KMS-11 (cell line): ENCODE data around the gene VTI1B.
"Not testable (repeated sequence)": the region's sequence is repeated elsewhere in the genome, so short reads cannot be mapped to it uniquely, and the experiment has no call there.

Experiments
- H2AFZ ChIP-seq: fragments of 200-600 bp; sonication (generic); 2 replicates; pipeline ENCODE4 v1.6.1; 2016; ENCODE audit warnings: antibody characterized with exemption, mixed run types, low read depth
- H3K27ac ChIP-seq: fragments of 200-600 bp; sonication (generic); 2 replicates; pipeline ENCODE4 v1.6.1; 2016; ENCODE audit warnings: mild to moderate bottlenecking, mixed run types
- H3K27me3 ChIP-seq: fragments of 200-600 bp; sonication (generic); 2 replicates; pipeline ENCODE4 v1.6.1; 2017; ENCODE audit warnings: mild to moderate bottlenecking, low read depth, mixed run types, moderate library complexity; ENCODE audit not compliant: insufficient read depth
- H3K36me3 ChIP-seq: fragments of 200-600 bp; sonication (generic); 2 replicates; pipeline ENCODE4 v1.6.1; 2017; ENCODE audit warnings: mild to moderate bottlenecking, mixed run types; ENCODE audit not compliant: insufficient read depth
- H3K4me1 ChIP-seq: fragments of 200-600 bp; sonication (generic); 2 replicates; pipeline ENCODE4 v1.6.1; 2016; ENCODE audit warnings: mild to moderate bottlenecking, low read depth, mixed run types; ENCODE audit not compliant: poor library complexity, severe bottlenecking
- H3K4me2 ChIP-seq: fragments of 200-600 bp; sonication (generic); 2 replicates; pipeline ENCODE4 v1.7.0; 2016; ENCODE audit warnings: mild to moderate bottlenecking, mixed run types
- H3K4me3 ChIP-seq: fragments of 200-600 bp; sonication (generic); IDR thresholded peaks from 2 replicates; pipeline ENCODE4 v1.6.1; 2017; ENCODE audit warnings: low read depth, low read length, mixed read lengths; ENCODE audit not compliant: insufficient read depth
- H3K79me2 ChIP-seq: fragments of 200-600 bp; sonication (generic); 2 replicates; pipeline ENCODE4 v1.6.1; 2016; ENCODE audit warnings: low read depth, mixed run types; ENCODE audit not compliant: insufficient read depth
- H3K9ac ChIP-seq: fragments of 200-600 bp; sonication (generic); 2 replicates; pipeline ENCODE4 v1.6.1; 2016; ENCODE audit warnings: mild to moderate bottlenecking, mixed run types
- H4K20me1 ChIP-seq: fragments of 200-600 bp; sonication (generic); 2 replicates; pipeline ENCODE4 v1.6.1; 2016; ENCODE audit warnings: mild to moderate bottlenecking, mixed run types; ENCODE audit not compliant: insufficient read depth
- CTCF ChIP-seq: fragments of 200-600 bp; sonication (generic); conservative IDR thresholded peaks from 2 replicates; pipeline ENCODE4 v1.6.1; 2017; ENCODE audit warnings: low read depth, mild to moderate bottlenecking, antibody characterized with exemption, low read length, moderate library complexity, mixed read lengths

The VTI1B gene

DNA sequence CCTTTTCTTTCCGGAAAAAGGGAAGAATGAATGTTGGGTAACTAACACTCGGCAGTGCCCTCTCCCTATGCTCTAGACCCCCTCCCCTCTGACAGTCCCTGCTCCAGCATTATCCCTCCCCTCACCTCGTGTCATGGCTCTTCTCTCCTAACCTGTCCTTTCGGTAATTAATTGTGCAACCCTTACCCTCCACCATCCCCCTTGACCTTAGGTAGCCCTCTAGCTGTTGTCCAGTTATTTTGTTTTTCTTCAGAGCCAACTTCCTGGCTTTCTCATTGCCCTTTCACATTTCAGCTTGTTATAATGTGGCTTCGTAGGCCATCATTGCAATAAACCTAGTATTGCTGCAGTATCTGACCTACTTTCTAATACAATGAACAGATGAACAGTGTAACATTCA is 43.5 kb downstream of the VTI1B start:
- H3K36me3 ChIP-seq = no peaks in the 10 kb centered on the region
- H3K4me1 ChIP-seq = peaks cover 3% of the 10 kb centered on the region
- no peaks in the 10 kb centered on the region for H3K79me2 ChIP-seq
- no peaks in the 10 kb centered on the region for H4K20me1 ChIP-seq
- no peak overlapping the region for H2AFZ ChIP-seq
- no peak overlapping the region for H3K4me2 ChIP-seq
- H3K27ac ChIP-seq = no peak overlapping the region
- no peak overlapping the region for H3K4me3 ChIP-seq
- TF ChIP-seq CTCF = no peak
- H3K9ac ChIP-seq = no peak overlapping the region
- H3K27me3 ChIP-seq = no peaks in the 10 kb centered on the region

- Histone ChIP-seq H3K27ac (no peak overlapping the region), H3K27me3 (no peaks in the 10 kb centered on the region), H3K36me3 (no peaks in the 10 kb centered on the region), H3K4me1 (no peaks in the 10 kb centered on the region), H2AFZ (no peak overlapping the region), H3K9ac (no peak overlapping the region), H3K79me2 (no peaks in the 10 kb centered on the region), H4K20me1 (no peaks in the 10 kb centered on the region), H3K4me2 (no peak overlapping the region), H3K4me3 (no peak overlapping the region)
- no peak for TF ChIP-seq CTCF
Measured at GRCh38 chr14:67630186-67630585, 44.2 kb downstream of the VTI1B start.

GRCh38 chr14:67627519-67627918 is 46.9 kb downstream of the VTI1B start:
- Histone ChIP-seq H3K9ac (no peak overlapping the region), H3K27ac (no peak overlapping the region), H3K36me3 (no peaks in the 10 kb centered on the region), H3K4me1 (peaks cover 7% of the 10 kb centered on the region), H2AFZ (no peak overlapping the region), H3K4me3 (no peak overlapping the region), H3K4me2 (no peak overlapping the region), H4K20me1 (no peaks in the 10 kb centered on the region), H3K27me3 (no peaks in the 10 kb centered on the region), H3K79me2 (no peaks in the 10 kb centered on the region)
- TF ChIP-seq CTCF = no peak

GRCh38 chr14:67626131-67626530 is 48.3 kb downstream of the VTI1B start:
- not testable (repeated sequence) for H3K27me3 ChIP-seq, H3K4me2 ChIP-seq, H3K36me3 ChIP-seq, H3K4me1 ChIP-seq, H2AFZ ChIP-seq, H3K9ac ChIP-seq, H3K27ac ChIP-seq, H4K20me1 ChIP-seq, H3K79me2 ChIP-seq, H3K4me3 ChIP-seq

DNA sequence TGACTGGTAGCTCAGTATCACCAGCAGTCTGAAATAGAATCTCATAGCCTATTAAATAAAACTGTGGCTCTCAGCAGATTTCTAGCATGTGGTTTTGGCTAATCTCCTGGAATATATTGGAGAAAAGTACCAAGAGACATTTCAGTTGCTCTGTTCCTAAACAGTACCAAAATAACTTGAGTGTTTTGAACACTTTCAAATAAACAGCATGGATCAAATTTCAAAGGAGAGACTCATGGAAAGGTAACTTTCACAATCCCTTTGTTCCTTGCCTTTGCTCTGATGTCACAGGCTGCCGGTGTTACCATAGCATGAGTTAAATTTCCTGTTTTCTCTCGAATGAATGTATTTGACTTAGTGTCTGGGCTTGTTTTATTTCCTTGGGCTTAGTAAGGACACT is 51.3 kb downstream of the VTI1B start:
- Histone ChIP-seq H3K4me1 (peaks cover 16% of the 10 kb centered on the region), H3K27ac (no peak overlapping the region), H3K4me2 (no peak overlapping the region)

More for the DNA sequence above, 51.3 kb downstream of the VTI1B start:
- H2AFZ ChIP-seq = no peak overlapping the region
- H4K20me1 ChIP-seq = no peaks in the 10 kb centered on the region
- H3K79me2 ChIP-seq = no peaks in the 10 kb centered on the region
- H3K9ac ChIP-seq = no peak overlapping the region
- no peaks in the 10 kb centered on the region for H3K36me3 ChIP-seq
- H3K27me3 ChIP-seq = no peaks in the 10 kb centered on the region; the same call in 1 of the 2 replicates
- H3K4me3 ChIP-seq = no peak overlapping the region
- no peak for TF ChIP-seq CTCF
